Prostate gland (tissue), 2 donors: ENCODE data around the gene DST. TPM values are rescaled to one million over a fixed set of nuclear protein-coding genes. Genes with fewer than 3 reads are reported as not detected.
A peak's percentile ranks its signal among the peaks of the same experiment; 100 is the strongest.

Source experiments
- DNase-seq: peaks from one replicate; pipeline ENCODE4 v3.0.0-alpha.2; 2019; ENCODE audit warnings: low spot score
- H3K27ac ChIP-seq, 2 donors: fragments of 200-600 bp; sonication (generic); 2 replicates each; pipeline ENCODE4 v1.5.1; 2017 to 2019
- H3K27me3 ChIP-seq: fragments of 200-600 bp; sonication (generic); replicated peaks from 2 replicates; pipeline ENCODE4 v1.5.1; 2019; ENCODE audit not compliant: insufficient read depth
- H3K36me3 ChIP-seq, 2 donors: fragments of 200-600 bp; sonication (generic); 1 replicate in 1 of 2; 2 replicates in 1 of 2; pipeline versions ENCODE4 v1.5.1 to v1.8.1; 2017 to 2019
- H3K4me1 ChIP-seq: fragments of 200-600 bp; sonication (generic); replicated peaks from 2 replicates; pipeline ENCODE4 v1.5.1; 2019
- H3K4me3 ChIP-seq, 2 donors: fragments of 200-600 bp; sonication (generic); 2 replicates each; pipeline ENCODE4 v1.5.1; 2017 to 2019
- H3K9me3 ChIP-seq: fragments of 200-600 bp; sonication (generic); 2 replicates; pipeline ENCODE4 v1.5.1; 2017
- CTCF ChIP-seq, 4 experiments: fragments of 200-600 bp in 2 of 4; fragments of 450-650 bp in 2 of 4; sonication (generic) in 2 of 4; IDR thresholded peaks; 1 replicate in 3 of 4; 2 replicates in 1 of 4; pipeline ENCODE4 v1.5.1; 2016 to 2019; ENCODE audit warnings: antibody characterized with exemption in 4 of 4, mild to moderate bottlenecking in 2 of 4, moderate library complexity in 2 of 4
- POLR2A ChIP-seq: fragments of 450-650 bp; IDR thresholded peaks from one replicate; pipeline ENCODE4 v1.6.1; 2016; ENCODE audit warnings: antibody characterized with exemption, mild to moderate bottlenecking
- POLR2AphosphoS5 ChIP-seq: sonication (generic); formaldehyde crosslinking; IDR thresholded peaks from one replicate; pipeline ENCODE4 v1.6.1; 2017; ENCODE audit warnings: antibody characterized with exemption
- WGBS: methylation state at CpG from one replicate; pipeline ENCODE4 v1.1.5; 2018; 5-methylcytosine and 5-hydroxymethylcytosine counted together
- intact Hi-C: fragments of 100-400 bp; cut with DNase I; formaldehyde crosslinking; loops from one replicate; pipeline ENCODE4 v1.14.2; 2022
- total RNA-seq, 2 donors: library from RNA; depleted of rRNA; stranded (reverse); fragments of >200 nt; gene quantifications; one replicate each; pipeline ENCODE4 v1.1.0, GENCODE V29; 2016

The DST gene
- total RNA-seq, 2 donors from 2014 or later = 131 to 242 TPM

DNA sequence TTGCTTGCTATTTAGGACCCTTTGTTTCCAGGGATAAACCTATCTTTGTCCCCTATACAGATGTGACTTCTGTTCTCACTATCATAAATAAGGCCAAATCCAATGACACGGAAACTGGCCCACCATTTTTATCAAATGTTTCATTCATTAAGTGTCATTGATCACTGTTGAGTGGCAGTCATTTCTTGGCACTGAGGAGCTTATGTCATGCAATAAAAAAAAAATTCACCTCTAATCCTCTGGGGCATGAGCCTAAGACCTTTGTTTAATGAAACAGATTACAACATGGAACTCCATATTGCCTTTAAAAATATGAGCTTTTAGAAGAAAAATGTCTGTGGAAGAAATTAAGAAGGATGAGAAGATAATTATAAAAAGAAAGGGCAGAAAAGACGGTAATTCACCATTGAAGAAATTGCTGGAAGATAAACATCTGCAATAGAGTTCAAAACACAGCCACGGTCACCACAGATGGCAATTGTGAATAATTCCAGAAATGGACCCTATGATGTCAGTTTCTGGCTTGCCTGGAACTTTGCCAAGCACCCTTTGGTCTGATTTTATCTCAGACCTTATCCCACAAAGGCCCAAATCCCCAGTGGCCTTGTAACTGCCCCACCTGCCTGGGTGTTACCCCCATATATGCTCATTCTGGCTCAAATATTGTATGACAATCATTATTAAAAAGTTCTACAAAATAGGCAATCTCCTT lies 91.1 kb downstream of the DST start:
- H3K27ac ChIP-seq = no peak overlapping the region
- H3K4me1 ChIP-seq = peaks cover 3% of the 10 kb centered on the region

DNA sequence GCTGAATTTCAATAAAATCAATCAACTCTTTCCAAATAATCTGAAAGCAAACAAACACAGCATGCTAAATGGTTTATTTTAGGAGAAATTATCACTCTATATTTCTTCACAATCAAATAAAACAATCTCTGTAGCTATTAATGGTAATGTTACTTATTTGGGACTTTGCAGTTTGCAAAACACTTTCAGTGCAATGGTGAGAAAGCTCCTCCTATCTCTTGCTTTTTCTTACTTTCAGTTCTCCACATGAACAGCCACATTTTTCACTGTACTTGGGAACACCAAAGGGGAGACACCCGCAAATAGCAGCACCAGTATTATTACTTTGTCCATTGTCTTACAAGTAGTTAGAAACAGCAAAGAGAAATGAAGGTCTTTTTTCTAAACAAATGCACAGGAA lies 92.4 kb downstream of the DST start:
- Histone ChIP-seq H3K4me1 (peaks cover under 1% of the 10 kb centered on the region), H3K4me3 (no peak overlapping the region), H3K27me3 (no peaks in the 10 kb centered on the region), H3K27ac (peak overlapping the region in 1 of 2 donors; percentile 41), H3K9me3 (no peaks in the 10 kb centered on the region), H3K36me3 (no peaks in the 10 kb centered on the region)
- no peak for TF ChIP-seq POLR2A
- no peak for TF ChIP-seq CTCF (IDR thresholded peaks at IDR 0.05)
- TF ChIP-seq POLR2AphosphoS5 = no peak
- DNase-seq = no peak
- WGBS = 13% methylated on average over 1 of the region's 1 CpG
- intact Hi-C loops = loop anchor here (5.0 kb wide), 1 partner anchor 42 kb away; no protein-coding TSS in a partner anchor

More for the DNA sequence above, 91.1 kb downstream of the DST start:
- DNase-seq = no peak
- TF ChIP-seq CTCF (IDR thresholded peaks at IDR 0.05) (no peak), POLR2AphosphoS5 (no peak), POLR2A (no peak)
- 92% methylated on average over 3 of the region's 3 CpGs for whole genome bisulfite sequencing
- H3K27me3 ChIP-seq = no peaks in the 10 kb centered on the region
- H3K4me3 ChIP-seq = no peak overlapping the region
- no peaks in the 10 kb centered on the region for H3K9me3 ChIP-seq
- intact Hi-C loops = loop anchor here (5.0 kb wide), 1 partner anchor 41 kb away; no protein-coding TSS in a partner anchor
- no peaks in the 10 kb centered on the region for H3K36me3 ChIP-seq

DNA sequence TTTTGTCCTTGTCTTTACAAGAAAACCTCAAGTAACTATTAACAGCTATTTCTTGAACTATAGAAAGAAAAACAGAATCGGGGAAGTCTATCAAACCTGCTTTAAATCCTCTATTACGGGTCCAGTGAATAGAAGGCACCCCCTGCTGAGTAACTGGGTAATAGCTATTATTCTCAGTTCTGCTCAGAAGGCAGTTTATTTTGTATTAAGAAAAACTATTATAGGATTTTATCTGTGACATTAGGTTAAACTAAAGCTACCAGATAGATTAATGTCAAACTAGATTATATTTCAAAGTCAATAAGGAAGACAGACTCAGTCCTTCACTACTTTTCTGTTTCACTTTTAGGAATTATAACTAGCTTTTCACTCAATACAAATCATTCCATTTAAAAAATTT lies 93.7 kb downstream of the DST start:
- TF ChIP-seq POLR2A (no peak), POLR2AphosphoS5 (peak; percentile 18), CTCF (IDR thresholded peaks at IDR 0.05) (peak in 3 of 4 experiments; percentile 24 to 60 (median 49))
- intact Hi-C loops = loop anchor here (2.0 kb wide), 1 partner anchor 178 kb away; no protein-coding TSS in a partner anchor
- H3K27ac ChIP-seq = peak overlapping the region in 1 of 2 donors; percentile 38
- no peak overlapping the region for H3K4me3 ChIP-seq
- no peaks in the 10 kb centered on the region for H3K4me1 ChIP-seq
- no peak for DNase-seq
- H3K27me3 ChIP-seq = no peaks in the 10 kb centered on the region
- WGBS = 11% methylated on average over 2 of the region's 2 CpGs
- no peaks in the 10 kb centered on the region for H3K9me3 ChIP-seq
- H3K36me3 ChIP-seq = no peaks in the 10 kb centered on the region

DNA sequence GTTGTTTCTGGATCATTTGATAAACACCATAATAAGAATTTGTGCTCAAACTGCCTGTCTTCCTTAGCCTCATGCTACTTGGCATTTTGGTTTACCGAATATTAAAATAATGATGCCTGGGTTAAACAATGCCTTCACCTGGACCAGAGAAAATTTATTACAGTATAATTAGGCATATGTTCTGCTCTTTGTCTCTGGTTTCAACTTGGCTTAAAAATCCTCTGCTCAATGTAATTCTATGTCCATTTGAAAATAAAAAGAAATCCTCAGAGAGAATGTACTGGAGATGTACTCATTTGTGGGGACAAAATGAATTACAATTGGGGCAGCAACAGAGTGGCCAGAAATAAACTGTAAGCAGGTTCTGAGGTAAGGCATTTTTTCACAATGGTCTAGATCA lies 95.0 kb downstream of the DST start:
- TF ChIP-seq POLR2A (no peak), CTCF (IDR thresholded peaks at IDR 0.05) (no peak), POLR2AphosphoS5 (no peak)
- Histone ChIP-seq H3K4me1 (no peaks in the 10 kb centered on the region), H3K27ac (no peak overlapping the region), H3K27me3 (no peaks in the 10 kb centered on the region), H3K36me3 (no peaks in the 10 kb centered on the region), H3K4me3 (no peak overlapping the region), H3K9me3 (no peaks in the 10 kb centered on the region)
- WGBS = 93% methylated on average over 1 of the region's 1 CpG
- intact Hi-C loops = loop anchor here (2.0 kb wide), 1 partner anchor 177 kb away; no protein-coding TSS in a partner anchor
- DNase-seq = no peak
